K562 (cell line): ENCODE results near the gene GNG3. TPM values are rescaled to one million over a fixed set of nuclear protein-coding genes. Genes with fewer than 3 reads are reported as not detected.
A peak's percentile ranks its signal among the peaks of the same experiment; 100 is the strongest.

Source experiments
- CEBPG ChIP-seq, 3 experiments: fragments of 200-800 bp in 1 of 3; sonication (Bioruptor generic) in 1 of 3; sonication (generic) in 1 of 3; formaldehyde crosslinking in 1 of 3; IDR thresholded peaks in 2 of 3; conservative IDR thresholded peaks in 1 of 3; 2 replicates each; pipeline versions ENCODE4 v1.6.1 to v1.8.0; 2016 to 2022; ENCODE audit warnings: missing compliant biosample characterization in 2 of 3, missing genetic modification characterization in 2 of 3, mild to moderate bottlenecking in 1 of 3, missing genetic modification reagents in 1 of 3
- FOXK1 ChIP-seq: sonication (generic); formaldehyde crosslinking; IDR thresholded peaks from 2 replicates; pipeline ENCODE4 v1.8.0; 2022; ENCODE audit warnings: missing genetic modification reagents, mild to moderate bottlenecking, borderline replicate concordance
- IRF2 ChIP-seq: sonication (generic); formaldehyde crosslinking; IDR thresholded peaks from 2 replicates; pipeline ENCODE4 v1.8.1; 2022; ENCODE audit warnings: mild to moderate bottlenecking, missing genetic modification reagents
- KDM5B ChIP-seq: fragments of 200-600 bp; sonication (generic); IDR thresholded peaks from 2 replicates; pipeline ENCODE4 v1.6.1; 2012; ENCODE audit warnings: low read depth, mild to moderate bottlenecking, moderate library complexity, low read length, control low read depth, inconsistent platforms; ENCODE audit not compliant: insufficient replicate concordance
- MIER1 ChIP-seq: fragments of 450-650 bp; IDR thresholded peaks from 2 replicates; pipeline ENCODE4 v1.6.1; 2016; ENCODE audit warnings: antibody characterized with exemption, mild to moderate bottlenecking, low read depth
- SIRT6 ChIP-seq: IDR thresholded peaks from one replicate; pipeline ENCODE4 v1.6.1; 2012; ENCODE audit warnings: low read depth, mild to moderate bottlenecking, control low read depth, inconsistent platforms, low read length, moderate library complexity
- SNRNP70 ChIP-seq: fragments of 200-400 bp; formaldehyde crosslinking; optimal IDR thresholded peaks from 2 replicates; pipeline ENCODE3; 2017; ENCODE audit warnings: low read depth, low read length
- ZNF24 ChIP-seq: fragments of 450-650 bp; IDR thresholded peaks from 2 replicates; pipeline ENCODE4 v1.6.1; 2016
- ZNF407 ChIP-seq: fragments of 450-650 bp; IDR thresholded peaks from 2 replicates; pipeline ENCODE4 v1.6.1; 2016; ENCODE audit warnings: low read depth
- ZNF436 ChIP-seq: fragments of 250-450, 450-650 bp; sonication (Bioruptor Pico); formaldehyde crosslinking; IDR thresholded peaks from 2 replicates; pipeline ENCODE4 v1.7.0; 2020; ENCODE audit warnings: mild to moderate bottlenecking
- ZNF75A ChIP-seq: fragments of 450-650 bp; formaldehyde crosslinking; IDR thresholded peaks from 2 replicates; pipeline ENCODE4 v1.4.0; 2020; ENCODE audit warnings: mild to moderate bottlenecking
- polyA plus RNA-seq, 8 experiments: library from polyadenylated mRNA; depleted of rRNA in 4 of 8; stranded (reverse) in 5 of 8; unstranded in 3 of 8; fragments of >200 nt; fragmentation: Nextera tagmentation in 2 of 8; fragmentation: Illumina TruSeq in 1 of 8; extraction: Ambion mirVana in 2 of 8; extraction: Trizol in 1 of 8; gene quantifications; 2 replicates each; pipeline versions ENCODE4 v1.2.1 to v1.2.3, GENCODE V29; 2011 to 2014; ENCODE audit warnings: inconsistent platforms in 1 of 8, missing spikeins in 1 of 8
- total RNA-seq, 7 experiments: library from RNA; depleted of rRNA in 6 of 7; stranded (reverse); fragments of >200 nt in 6 of 7; fragmentation: Illumina TruSeq in 2 of 7; extraction: Trizol in 2 of 7; gene quantifications; 2 replicates each; pipeline versions ENCODE4 v1.2.1 to v1.2.3, GENCODE V29; 2011 to 2021; ENCODE audit warnings: low replicate concordance in 1 of 7

The GNG3 gene
- total and polyA plus RNA-seq, 9 of the 15 experiments (the other 6 are each of a cell fraction or from before 2014, with no cell fraction given), result 0.07 TPM; not detected in 8

GRCh38 chr11:62666259-62666926 lies 41.1 kb upstream of the GNG3 start (continued):
- TF ChIP-seq ZNF75A (CRISPR knock-in tag) (no peak), ZNF407 (no peak), IRF2 (CRISPR knock-in tag) (no peak), ZNF436 (CRISPR knock-in tag) (0 out of 2 replicates have a peak, but pooled peaks have one; percentile 31), CEBPG (CRISPR knock-in tag; IDR thresholded peaks at IDR 0.05) (no peak), CEBPG (tag; conservative IDR thresholded peaks at IDR 0.05 in 1 of 2, IDR thresholded peaks at IDR 0.05 in 1 of 2) (no peak), SIRT6 (peak; percentile 52), KDM5B (peak; percentile 36), FOXK1 (no peak), SNRNP70 (peak; percentile 89), MIER1 (no peak), ZNF24 (no peak)
